Vagina (tissue), 2 donors: ENCODE results near the gene FCRL2. TPM values are rescaled to one million over a fixed set of nuclear protein-coding genes. Genes with fewer than 3 reads are reported as not detected.

Source experiments
- DNase-seq, 2 donors: peaks; one replicate each; pipeline ENCODE4 v3.0.0-alpha.2; 2017; ENCODE audit errors: extremely low spot score in 2 of 2
- H3K27ac ChIP-seq: fragments of 200-600 bp; sonication (generic); one replicate; pipeline ENCODE4 v1.5.1; 2019
- H3K27me3 ChIP-seq: fragments of 200-600 bp; sonication (generic); one replicate; pipeline ENCODE4 v1.5.1; 2019
- H3K36me3 ChIP-seq, 2 donors: fragments of 200-600 bp; sonication (generic); one replicate each; pipeline ENCODE4 v1.5.1; 2017 to 2019
- H3K4me1 ChIP-seq: fragments of 200-600 bp; sonication (generic); one replicate; pipeline ENCODE4 v1.5.1; 2019
- H3K4me3 ChIP-seq, 2 donors: fragments of 200-600 bp; sonication (generic); 1 replicate in 1 of 2; 2 replicates in 1 of 2; pipeline ENCODE4 v1.5.1; 2016 to 2019
- H3K9me3 ChIP-seq: fragments of 200-600 bp; sonication (generic); one replicate; pipeline ENCODE4 v1.5.1; 2019
- CTCF ChIP-seq, 3 experiments: fragments of 450-650 bp in 2 of 3; fragments of 200-600 bp in 1 of 3; sonication (generic) in 1 of 3; IDR thresholded peaks; one replicate each; pipeline ENCODE4 v1.5.1; 2017 to 2019; ENCODE audit warnings: antibody characterized with exemption in 3 of 3, mild to moderate bottlenecking in 2 of 3, moderate library complexity in 2 of 3
- POLR2A ChIP-seq, 2 donors: fragments of 450-650 bp; IDR thresholded peaks; one replicate each; pipeline ENCODE4 v1.6.1; 2017; ENCODE audit warnings: antibody characterized with exemption in 2 of 2, mild to moderate bottlenecking in 2 of 2, moderate library complexity in 2 of 2
- POLR2AphosphoS5 ChIP-seq, 2 donors: sonication (generic); formaldehyde crosslinking; IDR thresholded peaks; one replicate each; pipeline ENCODE4 v1.9.0; 2017; ENCODE audit warnings: antibody characterized with exemption in 2 of 2, mild to moderate bottlenecking in 2 of 2, low read depth in 1 of 2; ENCODE audit not compliant: insufficient read depth in 1 of 2
- intact Hi-C: fragments of 100-400 bp; cut with DNase I; formaldehyde crosslinking; loops from one replicate; pipeline ENCODE4 v1.15.1; 2023
- total RNA-seq: library from RNA; depleted of rRNA; stranded (reverse); fragments of >200 nt; gene quantifications from one replicate; pipeline ENCODE4 v1.2.3, GENCODE V29; 2016

Gene FCRL2
- not detected for total RNA-seq

- Histone ChIP-seq H3K4me1 (no peaks in the 10 kb centered on the region), H3K9me3 (no peaks in the 10 kb centered on the region), H3K4me3 (no peak within 1 kb of the TSS), H3K36me3 (no peaks in the 10 kb centered on the region), H3K27ac (no peak within 1 kb of the TSS), H3K27me3 (no peaks in the 10 kb centered on the region)
- no peak for DNase-seq
- TF ChIP-seq POLR2A (IDR thresholded peaks at IDR 0.05) (no peak), CTCF (IDR thresholded peaks at IDR 0.05) (no peak), POLR2AphosphoS5 (IDR thresholded peaks at IDR 0.05; ENCODE audit: insufficient read depth in 1 of 2, low read depth in 1 of 2) (no peak)
- intact Hi-C loops, result no loop called here
Measured at GRCh38 chr1:157776971-157777391, at the start of gene FCRL2. Gene FCRL2, minus strand, starts transcription at chr1:157777132. Its CDS starts 59 bp downstream, at chr1:157777073.

- Histone ChIP-seq H3K36me3 (no peaks in the 10 kb centered on the region), H3K27me3 (no peaks in the 10 kb centered on the region), H3K4me1 (no peaks in the 10 kb centered on the region), H3K27ac (no peak overlapping the region), H3K9me3 (no peaks in the 10 kb centered on the region), H3K4me3 (no peak overlapping the region)
- no peak for DNase-seq
- intact Hi-C loops, result no loop called here
- TF ChIP-seq POLR2AphosphoS5 (IDR thresholded peaks at IDR 0.05; ENCODE audit: insufficient read depth in 1 of 2, low read depth in 1 of 2) (no peak), POLR2A (IDR thresholded peaks at IDR 0.05) (no peak), CTCF (IDR thresholded peaks at IDR 0.05) (no peak)
Measured at GRCh38 chr1:157820299-157820698, 43.4 kb upstream of the FCRL2 start.

DNA sequence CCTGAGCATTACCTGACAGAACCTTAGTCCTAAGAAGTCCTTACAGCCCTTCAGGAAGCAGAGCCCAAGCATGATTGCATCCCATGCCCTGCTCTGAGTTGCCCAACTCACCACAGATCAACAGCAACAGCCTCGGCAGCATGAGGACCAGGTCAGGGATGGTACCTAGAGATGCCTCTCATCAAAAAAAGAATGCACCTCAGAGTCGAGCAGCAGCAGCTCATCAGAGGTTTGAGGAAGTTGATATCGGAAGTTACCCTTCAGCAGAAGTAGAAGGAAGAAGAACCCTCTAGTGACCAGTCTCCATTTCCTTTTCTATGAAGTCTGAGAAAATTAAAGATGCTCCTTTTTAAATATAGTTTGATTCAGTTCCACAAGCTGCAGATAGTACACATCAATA, 43.0 kb upstream of the FCRL2 start, which contains the start of gene FCRL1:
FCRL1 (minus strand) TSS at position 225 of the 400 bp plus-strand sequence; CDS start at position 142, 83 bp downstream.
- Histone ChIP-seq H3K4me3 (no peak within 1 kb of the TSS), H3K27ac (no peak within 1 kb of the TSS), H3K36me3 (no peaks in the 10 kb centered on the region), H3K4me1 (no peaks in the 10 kb centered on the region), H3K27me3 (no peaks in the 10 kb centered on the region), H3K9me3 (no peaks in the 10 kb centered on the region)
- TF ChIP-seq POLR2AphosphoS5 (IDR thresholded peaks at IDR 0.05; ENCODE audit: insufficient read depth in 1 of 2, low read depth in 1 of 2) (no peak), CTCF (IDR thresholded peaks at IDR 0.05) (no peak)
- intact Hi-C loops, result no loop called here
- DNase-seq, result no peak

- H3K4me1 ChIP-seq, result no peaks in the 10 kb centered on the region
- no peak overlapping the region for H3K4me3 ChIP-seq
- no peaks in the 10 kb centered on the region for H3K9me3 ChIP-seq
- no peaks in the 10 kb centered on the region for H3K36me3 ChIP-seq
- H3K27me3 ChIP-seq, result no peaks in the 10 kb centered on the region
- intact Hi-C loops, result no loop called here
- no peak for TF ChIP-seq POLR2A (IDR thresholded peaks at IDR 0.05)
- no peak for TF ChIP-seq CTCF (IDR thresholded peaks at IDR 0.05)
- no peak for TF ChIP-seq POLR2AphosphoS5 (IDR thresholded peaks at IDR 0.05; ENCODE audit: insufficient read depth in 1 of 2, low read depth in 1 of 2)
- no peak for DNase-seq
- no peak overlapping the region for H3K27ac ChIP-seq
Measured at GRCh38 chr1:157819215-157819614, 42.3 kb upstream of the FCRL2 start.

DNA sequence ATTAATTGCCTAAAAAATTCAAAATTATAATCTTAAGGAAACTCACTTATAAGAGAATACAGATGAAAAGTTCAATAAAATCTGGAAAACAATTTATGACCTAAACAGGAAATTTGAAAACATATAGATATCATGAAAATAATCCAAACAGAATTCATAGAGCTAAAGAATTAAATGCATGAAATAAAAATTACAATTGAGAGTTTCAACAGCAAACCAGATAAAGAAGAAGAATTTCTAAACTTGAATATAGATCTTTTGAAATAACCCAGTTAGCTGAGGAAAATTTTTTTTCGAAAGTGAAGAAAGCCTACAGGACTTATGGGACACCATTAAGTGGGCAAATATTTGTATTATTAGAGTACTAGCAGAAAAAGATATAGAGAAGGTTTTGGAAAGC, 36.3 kb upstream of the FCRL2 start:
- H3K4me1 ChIP-seq, result no peaks in the 10 kb centered on the region
- H3K4me3 ChIP-seq, result no peak overlapping the region
- TF ChIP-seq CTCF (IDR thresholded peaks at IDR 0.05) (no peak), POLR2A (IDR thresholded peaks at IDR 0.05) (no peak)
- no peaks in the 10 kb centered on the region for H3K27me3 ChIP-seq
- intact Hi-C loops, result no loop called here
- H3K36me3 ChIP-seq, result no peaks in the 10 kb centered on the region
- H3K27ac ChIP-seq, result no peak overlapping the region
- no peak for DNase-seq
- H3K9me3 ChIP-seq, result peaks cover 4% of the 10 kb centered on the region
